ENCODE results near the gene SPACDR.

DNA sequence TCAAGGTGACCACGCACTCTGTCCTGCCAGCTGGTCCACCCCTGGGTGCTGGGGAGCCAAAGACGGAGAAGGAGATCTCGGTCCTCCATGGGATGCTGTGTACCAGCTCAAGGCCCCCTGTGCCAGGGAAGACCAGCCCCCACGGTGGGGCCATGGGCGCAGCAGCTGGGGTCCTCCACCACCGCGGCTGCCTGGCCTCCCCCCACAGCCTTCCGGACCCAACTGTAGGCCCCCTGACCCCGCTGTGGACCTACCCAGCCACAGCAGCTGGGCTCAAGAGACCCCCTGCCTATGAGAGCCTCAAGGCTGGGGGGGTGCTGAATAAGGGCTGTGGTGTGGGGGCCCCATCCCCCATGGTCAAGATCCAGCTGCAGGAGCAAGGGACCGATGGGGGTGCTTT is 25.1 kb upstream of the SPACDR start:
- TF ChIP-seq, protein P1, sequence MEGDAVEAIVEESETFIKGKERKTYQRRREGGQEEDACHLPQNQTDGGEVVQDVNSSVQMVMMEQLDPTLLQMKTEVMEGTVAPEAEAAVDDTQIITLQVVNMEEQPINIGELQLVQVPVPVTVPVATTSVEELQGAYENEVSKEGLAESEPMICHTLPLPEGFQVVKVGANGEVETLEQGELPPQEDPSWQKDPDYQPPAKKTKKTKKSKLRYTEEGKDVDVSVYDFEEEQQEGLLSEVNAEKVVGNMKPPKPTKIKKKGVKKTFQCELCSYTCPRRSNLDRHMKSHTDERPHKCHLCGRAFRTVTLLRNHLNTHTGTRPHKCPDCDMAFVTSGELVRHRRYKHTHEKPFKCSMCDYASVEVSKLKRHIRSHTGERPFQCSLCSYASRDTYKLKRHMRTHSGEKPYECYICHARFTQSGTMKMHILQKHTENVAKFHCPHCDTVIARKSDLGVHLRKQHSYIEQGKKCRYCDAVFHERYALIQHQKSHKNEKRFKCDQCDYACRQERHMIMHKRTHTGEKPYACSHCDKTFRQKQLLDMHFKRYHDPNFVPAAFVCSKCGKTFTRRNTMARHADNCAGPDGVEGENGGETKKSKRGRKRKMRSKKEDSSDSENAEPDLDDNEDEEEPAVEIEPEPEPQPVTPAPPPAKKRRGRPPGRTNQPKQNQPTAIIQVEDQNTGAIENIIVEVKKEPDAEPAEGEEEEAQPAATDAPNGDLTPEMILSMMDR (conservative IDR thresholded peaks at IDR 0.05; ENCODE audit: low read depth, low read length): no peak
- TF ChIP-seq EZH2 (IDR thresholded peaks at IDR 0.05; ENCODE audit: borderline replicate concordance, low read depth, low read length, poor library complexity, severe bottlenecking): no peak

All from A673 (cell line).